SKM-1 (cell line): Measurements from ENCODE around the gene ZFYVE28.
A peak's percentile ranks its signal among the peaks of the same experiment; 100 is the strongest.

Experiments used
- DNase-seq: peaks from one replicate; lab custom pipeline; 2025; ENCODE audit not compliant: unreplicated experiment; lab: John Stamatoyannopoulos, UW

ZFYVE28 gene

DNA sequence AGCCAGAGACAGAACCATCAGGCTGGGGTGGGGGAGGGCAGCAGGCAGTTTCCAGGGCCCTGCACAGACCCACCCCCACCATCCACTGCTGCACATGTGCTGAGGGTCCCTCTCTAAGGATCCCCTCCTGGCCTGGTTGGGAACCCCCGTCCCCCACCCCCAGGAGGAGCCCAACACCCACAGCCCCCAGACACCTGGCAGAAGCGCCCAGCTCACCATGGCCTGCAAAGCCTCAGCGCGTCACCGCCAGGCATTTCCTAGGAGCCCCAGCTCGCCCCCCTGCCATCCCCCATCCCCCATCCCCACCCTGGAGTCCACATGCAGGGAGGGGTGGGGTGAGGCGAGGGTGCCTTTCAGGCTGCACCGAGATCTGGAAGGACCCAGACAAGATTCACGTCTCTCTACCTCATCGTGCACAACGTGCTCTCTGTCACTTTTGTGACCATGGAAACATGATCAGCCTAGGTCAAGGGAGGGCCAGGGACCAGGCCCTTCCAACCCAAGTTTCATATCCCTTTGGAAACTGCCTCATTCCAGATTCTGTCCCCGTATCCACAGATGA, 165.8 kb downstream of the ZFYVE28 start:
- DNase-seq: no peak

DNA sequence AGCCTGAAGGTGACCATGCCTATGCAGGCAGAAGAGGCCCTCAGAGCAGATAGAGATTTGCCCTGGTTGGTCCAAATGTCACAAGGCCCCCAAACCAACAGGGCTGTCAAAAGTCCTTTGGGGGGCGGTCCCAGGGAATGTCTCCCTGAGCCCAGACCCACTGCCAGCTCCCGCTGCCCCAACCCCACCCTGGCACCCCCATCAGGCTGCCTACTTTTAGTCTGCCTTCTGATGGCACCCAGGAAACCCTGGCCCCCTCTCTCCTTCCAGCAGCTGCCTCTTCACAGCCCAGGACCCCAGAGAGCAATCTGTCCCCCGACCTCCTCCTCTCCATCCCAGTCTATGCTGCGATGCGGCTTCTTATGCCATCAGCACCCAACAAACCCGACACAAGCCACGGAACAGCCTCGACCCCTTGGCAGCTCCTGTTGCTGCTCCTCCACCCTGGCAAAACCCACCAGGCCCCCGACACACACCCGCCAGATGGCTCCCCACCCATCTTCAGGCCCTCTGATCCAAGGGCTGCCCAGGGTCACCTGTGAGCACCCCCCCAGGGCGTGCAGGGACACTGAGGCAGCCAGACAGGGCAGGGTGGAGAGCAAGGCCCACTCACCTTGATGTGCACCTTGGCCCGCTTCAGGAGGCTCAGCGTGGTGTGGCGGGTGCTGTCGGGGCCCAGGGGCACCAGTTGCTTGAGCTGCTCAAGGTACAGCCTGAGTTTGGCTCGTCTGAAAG, 166.5 kb downstream of the ZFYVE28 start:
- no peak for DNase-seq

DNA sequence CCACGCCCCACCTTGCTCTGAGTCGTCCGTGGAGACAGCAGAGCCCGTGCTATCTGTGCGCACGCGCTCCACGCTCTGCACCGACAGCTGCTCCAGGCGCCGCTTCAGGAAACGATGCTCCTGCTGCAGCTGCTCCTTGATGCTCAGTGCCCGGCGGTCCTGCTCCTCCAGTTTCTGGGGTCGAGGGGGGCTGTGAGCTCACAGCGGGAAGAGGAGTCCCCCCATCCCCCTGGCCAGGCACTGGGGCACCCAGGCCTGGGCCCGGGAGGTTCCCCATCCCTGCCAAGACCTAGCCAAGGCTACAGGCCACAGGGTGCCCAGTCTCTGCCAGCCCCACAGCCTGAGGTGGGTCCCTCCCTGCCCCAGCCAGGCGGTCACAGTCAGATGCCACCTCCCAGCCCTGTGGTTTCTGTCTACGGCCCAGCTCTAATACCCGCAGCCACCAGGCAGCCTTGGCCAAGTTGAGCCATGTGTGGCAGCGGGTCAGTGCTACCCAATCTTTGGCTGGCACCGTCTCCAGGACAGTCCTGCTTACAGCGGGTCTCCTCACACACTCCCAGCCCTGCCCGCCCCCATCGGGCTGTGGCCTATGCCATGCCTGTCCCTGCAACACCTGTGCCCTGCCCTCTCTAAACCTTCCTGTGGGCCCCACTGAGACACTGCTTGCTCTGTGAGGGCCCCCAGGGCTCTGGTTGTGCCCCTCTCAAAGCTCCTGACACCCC, 167.2 kb downstream of the ZFYVE28 start:
- DNase-seq: no peak

DNA sequence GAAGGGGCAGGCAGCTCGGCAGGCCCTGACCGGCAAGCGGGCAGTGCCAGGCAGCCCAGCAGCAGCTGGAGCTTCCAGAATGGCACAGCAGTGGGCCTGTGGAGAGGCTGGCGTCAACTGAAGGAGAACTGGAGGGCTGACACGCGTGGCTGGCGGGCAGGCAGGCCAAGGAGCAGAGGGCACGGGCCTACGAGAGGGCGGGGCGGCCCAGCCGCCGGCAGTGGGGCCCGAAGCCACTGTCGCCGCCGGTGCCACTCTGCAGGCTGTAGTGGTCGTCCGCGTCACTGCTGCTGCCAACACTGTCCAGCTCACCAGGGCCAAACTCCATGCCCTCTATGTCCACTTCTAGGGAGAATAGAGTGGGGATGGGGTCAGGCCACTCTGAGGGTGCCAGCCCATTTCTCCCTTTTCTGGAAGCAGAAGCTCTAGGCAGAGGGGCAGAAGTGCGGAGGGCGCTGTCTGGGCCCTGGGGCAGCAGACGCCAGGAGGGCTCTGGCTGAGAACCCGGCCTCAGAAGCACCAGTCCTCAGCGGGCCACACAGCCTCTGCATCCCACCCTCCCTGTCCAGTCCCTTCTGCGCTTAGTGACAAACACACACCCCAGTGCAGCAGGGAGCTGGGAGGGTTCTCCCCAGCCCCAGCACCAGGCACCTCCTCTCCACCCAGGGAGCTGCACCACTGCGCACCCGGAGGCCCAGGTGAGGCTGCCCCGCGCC, 167.9 kb downstream of the ZFYVE28 start:
- DNase-seq: no peak

DNA sequence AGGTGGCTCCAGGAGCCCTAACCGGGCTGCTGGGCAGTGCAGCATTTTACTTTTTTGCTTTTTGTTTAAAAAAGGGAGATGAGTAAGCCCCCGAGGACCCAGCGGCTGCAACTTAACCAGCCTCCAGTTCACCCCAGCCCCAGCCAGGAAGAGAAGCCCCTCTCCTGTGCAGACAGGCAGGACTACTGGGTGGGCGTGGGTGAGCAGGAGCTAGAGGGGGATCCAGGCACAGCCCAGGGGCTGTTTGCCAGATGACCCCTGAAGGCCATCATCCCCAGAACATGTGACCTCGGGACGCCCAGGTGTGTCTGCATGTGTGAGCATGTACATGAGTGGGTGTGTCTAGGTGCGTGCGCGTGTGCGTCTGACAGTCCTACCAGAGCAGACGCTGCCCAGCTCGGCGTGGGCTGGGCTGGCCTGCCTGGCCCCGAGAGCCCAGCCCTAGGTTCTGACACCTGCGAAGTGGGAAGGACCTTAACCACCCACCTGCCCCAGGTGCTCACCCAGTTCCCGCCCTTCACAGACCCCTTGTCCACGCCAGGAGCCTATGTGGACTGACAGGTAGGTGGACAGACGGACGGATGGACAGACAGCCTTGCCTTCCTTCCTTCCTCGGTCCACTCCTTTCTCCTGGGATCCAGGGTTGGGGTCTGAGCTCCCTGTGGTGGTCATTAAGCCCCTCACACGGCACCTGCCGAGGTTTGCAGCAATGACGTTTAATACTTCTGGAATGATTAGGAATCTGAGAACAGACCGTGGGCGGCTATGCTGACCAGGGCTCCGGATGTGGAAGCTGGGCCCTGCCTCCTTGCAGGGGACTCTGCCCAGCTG, 168.7 kb downstream of the ZFYVE28 start:
- no peak for DNase-seq

DNA sequence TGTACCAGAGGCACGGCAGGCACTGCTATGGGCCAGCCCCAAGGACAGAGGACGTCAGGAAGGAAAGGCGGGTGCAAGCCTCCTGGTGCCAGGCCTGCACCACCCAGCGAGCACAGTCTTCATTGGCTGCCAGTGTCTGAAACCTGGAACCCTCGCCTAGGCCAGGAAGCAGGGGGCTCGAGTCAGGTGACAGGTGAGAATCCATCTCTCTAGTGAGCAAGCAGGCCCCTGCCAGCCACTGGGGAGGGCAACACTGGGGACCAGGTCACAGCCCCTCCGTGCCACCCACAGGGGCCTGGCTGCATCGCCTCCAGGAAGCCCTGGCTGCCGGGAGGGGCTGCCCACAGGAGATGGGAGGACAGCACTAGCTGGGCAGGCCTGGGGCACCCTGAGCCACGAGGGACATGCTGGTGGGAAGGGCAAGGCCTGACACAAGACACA, 169.6 kb downstream of the ZFYVE28 start:
- DNase-seq: no peak

DNA sequence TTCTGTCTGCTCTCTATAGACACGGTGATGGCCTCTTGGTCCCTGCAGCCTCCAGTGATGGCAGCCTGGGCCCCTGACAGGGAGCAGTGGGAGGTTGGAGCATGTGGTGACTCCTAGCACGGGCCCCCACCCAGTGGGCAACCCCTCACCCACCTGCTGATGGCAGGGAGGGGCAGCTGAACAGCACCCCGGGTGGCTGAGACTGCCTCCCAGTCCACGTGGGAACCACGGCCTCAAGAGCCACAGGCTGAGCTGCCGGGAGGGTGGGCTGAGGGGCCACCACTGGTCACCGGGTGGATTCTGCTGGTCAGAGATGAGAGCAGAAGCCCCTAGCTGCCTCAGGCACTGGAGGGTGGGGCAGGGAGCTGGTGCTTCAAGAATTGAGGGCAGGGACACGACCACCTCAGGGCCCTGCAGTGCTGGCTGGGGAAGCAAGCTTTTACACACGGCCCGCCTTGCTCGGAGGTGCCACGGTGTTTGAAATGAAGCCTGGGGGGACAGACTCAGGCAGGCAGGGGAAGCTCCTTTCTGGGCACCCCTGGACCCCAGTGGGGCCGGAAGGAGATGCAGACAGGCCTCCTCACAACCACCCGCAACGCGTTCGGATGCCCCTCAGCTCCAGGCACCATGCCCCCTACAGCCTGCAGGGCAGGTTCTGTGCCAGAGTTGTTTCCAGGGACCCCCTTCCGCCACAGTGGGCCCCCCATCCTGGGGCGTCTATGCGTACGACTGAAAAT, 170.2 kb downstream of the ZFYVE28 start:
- DNase-seq: no peak

DNA sequence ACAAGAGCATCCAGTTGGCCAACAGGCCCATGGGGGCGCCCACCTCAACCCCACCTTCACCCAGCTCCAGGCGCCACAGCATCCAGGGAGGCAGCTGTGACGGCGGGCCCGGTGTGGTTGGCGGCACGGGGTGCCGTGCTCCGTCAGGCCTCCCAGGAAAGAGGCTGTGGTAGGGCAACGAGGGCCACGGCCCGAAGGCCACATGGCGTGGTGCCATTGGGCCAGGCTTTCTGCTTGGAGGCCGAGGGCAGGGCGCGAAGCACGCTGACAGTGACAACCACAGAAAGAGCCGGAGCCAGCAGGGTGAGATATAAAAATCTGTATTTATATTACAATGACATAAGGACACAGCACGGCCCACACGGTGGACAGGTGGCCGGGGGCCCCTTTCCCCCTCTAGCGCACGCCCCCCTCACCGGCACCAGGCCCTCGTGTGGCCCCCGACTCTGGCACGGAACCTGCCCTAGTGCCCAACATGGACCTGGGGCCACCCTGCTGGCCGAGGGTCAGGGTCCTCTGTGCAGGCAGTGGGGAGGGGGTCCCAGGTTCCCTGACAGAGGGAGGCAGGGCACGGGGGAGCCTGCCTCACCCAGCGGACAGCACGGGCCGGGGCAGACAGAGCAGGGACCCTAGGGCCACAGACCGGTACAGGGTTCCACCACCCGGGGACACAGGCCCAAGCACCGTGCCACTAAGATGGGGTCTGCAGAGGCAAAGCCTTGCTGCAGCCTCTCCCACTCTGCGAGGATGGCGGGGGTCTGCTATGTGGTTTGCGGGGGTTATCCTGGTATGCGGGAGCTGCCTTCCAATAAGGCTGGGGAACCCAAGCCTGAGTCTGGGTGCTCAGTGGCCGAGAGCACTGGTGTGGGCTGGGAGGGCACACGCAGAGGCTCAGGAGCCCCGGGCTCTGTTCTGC, 171.1 kb downstream of the ZFYVE28 start:
- no peak for DNase-seq

DNA sequence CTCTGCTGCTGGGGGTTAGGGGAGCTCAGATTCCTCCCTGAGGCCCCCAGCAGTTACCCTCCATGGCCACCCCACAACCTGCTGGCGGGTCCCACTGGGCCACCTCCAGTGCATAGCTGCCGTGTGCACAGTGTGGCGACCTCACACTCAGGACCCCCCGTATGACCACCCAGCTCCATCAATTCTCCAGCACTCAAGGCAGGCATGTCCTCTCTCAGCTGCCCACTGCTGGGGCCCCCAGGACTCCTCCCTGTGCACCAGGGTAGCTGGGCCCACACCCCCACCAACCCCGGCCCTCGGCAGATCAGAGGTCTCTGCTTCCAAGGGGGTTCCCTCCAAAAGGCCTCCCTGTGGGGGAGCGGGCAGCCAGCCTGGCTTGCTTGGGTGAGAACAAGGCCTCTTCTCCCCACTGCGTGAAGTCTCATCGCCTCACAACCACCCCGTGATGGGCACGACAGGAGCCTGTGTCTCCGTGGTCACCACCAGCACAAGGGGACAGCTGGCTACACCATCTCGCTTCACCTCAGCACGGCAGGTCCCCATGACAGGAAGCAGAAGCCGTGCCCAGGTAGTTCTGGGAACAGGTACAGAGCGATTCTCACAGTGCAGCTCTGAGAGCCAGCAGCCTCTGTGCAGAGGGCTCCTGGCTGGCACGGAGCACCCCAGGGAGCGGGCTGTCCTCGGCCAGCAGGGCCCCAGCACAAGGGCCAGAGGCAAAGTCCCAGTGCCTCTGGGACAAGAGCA, 171.9 kb downstream of the ZFYVE28 start:
- no peak for DNase-seq

DNA sequence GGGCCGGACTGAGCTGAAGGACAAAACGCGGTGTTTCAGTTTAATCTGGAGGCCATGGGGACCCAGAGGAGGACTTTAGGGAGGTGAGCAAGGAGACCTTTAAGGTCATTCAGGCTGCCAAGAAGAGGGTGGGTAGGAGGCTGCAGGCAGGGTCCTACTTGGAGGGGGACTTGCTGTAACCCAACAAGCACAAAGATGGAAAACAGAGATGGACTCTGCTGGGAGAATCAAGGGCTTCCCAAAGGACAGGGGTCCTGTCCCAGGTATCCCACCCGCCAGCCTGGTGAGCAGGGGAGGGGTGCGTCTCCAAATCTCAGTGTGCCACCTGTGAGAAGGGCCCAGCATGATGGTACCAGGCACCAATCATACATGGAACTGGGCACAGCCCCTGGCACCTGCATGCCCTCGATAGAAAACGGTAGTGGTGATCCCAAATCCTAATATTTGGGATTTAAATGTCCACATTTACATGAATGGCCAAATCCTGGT, 172.6 kb downstream of the ZFYVE28 start:
- DNase-seq: no peak

DNA sequence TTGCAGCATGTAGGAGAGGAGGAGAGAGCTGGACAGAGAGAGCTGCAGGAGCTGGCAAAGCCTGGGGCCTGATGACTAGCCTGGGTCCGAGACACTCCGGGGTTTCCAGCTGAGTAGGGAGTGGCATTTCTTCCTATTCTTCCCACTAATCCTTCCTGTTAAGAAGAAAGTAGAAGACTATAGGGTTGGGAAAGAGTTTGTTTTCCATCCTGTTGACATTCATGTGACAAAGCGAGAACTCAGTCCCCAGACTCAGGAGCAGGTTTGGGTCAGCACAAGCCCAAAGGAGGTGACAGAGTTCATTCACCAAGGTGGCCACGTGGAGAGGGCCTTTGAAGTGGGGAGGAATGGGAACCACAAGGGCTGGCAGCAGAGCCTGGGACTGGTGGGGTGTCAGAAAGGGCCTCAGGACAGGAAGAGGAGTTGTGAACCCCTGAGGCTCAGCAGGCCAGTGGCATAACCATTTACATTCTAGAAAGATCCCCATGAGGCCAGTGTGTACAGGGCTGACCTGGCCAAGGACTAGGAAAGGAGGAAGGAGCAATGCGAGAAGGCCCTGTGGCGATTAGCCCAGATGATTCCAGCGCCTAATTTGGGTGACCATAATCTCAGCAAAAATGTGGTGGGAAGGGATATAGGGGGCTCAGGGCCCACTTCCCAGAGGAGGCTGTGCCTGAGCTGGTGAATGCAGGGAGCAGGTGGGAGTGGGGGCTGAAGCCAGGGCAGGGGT, 173.2 kb downstream of the ZFYVE28 start:
- DNase-seq: no peak

DNA sequence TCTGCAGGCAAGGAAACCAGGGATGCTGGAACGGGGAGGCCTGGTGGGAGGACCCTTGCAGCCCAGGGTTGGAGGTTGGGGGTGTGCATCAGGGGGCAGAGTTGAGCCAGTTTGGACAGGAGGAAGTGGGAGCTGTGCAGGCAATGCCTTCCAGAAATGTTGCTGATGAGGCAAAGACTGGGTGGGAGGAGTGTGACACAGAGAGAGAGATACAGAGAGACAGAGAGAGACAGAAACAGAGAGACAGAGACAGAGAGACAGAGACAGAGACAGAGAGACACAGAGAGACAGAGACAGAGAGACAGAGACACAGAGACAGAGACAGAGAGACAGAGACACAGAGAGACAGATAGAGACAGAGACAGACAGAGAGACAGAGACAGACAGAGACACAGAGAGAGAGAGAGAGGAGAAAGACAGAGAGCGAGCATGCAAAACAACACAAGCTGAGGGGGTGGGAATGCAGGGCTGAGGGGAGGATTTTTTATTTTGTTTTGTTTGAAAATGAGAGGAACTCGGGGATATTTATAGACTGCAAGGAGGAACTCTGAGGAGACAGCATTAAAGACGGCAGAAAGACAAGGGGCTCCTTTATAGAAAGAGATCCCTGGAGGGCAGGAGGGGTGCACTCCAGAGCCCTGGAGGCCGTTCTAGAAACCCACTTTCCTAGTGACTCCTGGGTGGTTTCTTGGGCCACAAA, 174.6 kb downstream of the ZFYVE28 start:
- DNase-seq: peak; percentile 89

DNA sequence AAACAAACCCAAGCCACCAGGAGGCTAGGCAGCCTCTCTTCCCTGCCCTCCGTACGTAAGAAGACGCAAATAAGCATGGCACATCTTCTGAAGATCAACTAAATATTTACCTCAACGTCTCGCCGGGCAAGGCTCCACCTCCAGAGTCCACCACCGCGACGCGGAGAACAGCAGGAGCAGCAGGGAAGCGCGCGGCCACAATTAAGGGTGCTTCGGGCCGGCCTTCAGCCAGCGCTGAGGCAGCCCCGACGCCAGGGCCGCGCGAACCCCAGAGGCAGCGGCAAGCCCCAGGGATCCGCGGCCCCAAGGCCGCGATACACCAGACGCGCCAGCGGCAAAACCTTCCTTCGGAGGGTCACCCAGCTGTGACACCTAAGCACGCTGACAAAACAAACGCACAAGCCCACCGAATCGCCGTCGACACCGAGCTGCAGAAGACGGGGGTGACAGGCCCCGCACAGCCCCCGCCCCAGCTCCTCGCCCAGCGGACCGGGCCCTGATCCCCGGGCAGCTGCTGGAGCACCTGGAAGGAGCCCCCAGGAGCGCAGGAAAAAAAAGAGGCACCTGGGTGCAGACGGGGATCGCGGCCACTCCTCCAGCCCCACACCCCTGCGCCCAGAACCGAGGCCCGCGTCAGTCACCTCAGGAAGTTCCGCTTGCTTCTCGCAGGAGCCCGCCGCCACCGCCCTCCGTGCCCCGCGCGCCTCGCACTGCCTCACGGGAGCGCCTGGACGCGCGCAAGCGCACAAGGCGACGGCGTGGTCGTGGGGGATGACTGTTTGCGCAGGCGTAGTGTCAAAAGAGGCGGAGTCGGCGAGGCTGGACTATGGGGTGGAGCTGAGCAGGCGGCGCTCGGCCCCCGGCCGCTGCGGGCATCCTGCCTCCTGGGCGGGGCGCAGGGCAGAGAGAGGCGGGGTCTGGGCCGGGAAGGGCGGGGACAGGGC, 176.8 kb downstream of the ZFYVE28 start, which contains the start of the genes HAUS3 and POLN:
Gene HAUS3, minus strand, starts transcription at position 712 of the 944 bp plus-strand sequence. CDS start 1,175 bp downstream, outside the sequence.
Gene POLN, minus strand, starts transcription at position 712 of the 944 bp plus-strand sequence. CDS start 12,890 bp downstream, outside the sequence.
- DNase-seq: peak; percentile 99

DNA sequence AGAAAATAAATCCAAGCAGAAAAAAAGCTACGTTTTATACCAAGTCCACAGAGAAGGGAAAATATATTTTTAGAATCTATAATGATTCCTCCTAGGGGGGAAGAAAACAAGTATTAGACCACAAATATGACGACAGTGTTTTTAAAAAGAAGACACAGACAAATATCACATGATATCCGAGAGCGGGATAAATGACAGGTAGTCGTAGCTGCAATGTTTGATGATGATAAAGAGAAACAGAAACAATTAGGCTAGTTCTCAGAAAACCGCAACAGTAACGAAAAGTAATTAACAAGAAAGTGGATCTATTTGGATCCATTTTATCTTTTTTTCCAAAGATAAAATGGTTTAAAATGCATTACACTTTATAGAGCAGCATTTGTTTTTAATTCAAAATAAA, 177.4 kb downstream of the ZFYVE28 start:
- DNase-seq: no peak

DNA sequence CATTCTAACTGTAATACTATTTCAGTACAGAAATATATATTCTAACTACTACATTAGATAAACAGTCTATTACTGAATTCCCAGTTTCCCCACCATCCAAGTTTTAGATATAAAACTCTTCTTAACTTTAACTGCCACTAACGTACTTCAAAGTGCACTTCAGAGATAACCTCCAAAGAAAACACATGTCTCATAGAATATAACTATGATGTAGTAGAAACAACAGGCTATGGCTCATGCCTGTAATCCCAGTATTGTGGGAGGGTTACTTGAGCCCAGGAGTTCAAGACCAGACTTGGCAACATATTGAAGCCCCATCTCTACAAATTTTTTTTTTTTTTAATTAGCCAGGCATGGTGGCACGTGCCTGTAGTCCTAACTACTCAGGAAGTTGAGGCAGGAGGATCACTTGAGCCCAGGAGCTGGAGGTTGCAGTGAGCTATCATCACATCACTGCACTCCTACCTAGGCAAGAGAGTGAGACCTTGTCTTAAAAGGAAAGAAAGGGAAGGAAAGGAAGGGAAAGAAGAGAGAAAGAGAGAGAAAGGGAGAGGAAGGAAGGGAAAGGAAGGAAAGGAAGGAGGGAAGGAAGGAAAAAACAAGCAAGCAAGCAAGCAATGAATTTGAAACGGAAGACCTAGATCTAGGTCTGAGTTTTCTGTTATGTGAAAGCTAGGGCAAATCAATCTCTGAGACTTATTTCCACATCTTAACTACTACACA, 181.3 kb downstream of the ZFYVE28 start:
- DNase-seq: no peak
